Astrocyte of the spinal cord (primary cell): Measurements from ENCODE around the gene PRKAG2.

ENCODE experiments used
- DNase-seq: peaks from one replicate; pipeline ENCODE4 v3.0.0; 2011; ENCODE audit warnings: low read depth, low spot score
- H3K4me3 ChIP-seq: 2 replicates; pipeline ENCODE4 v1.5.1; 2011; ENCODE audit warnings: low read depth, mild to moderate bottlenecking, low read length, moderate library complexity
- in situ Hi-C: cut with HindIII; loops from 2 replicates; pipeline ENCODE4 v1.10.0; 2017; ENCODE audit warnings: low sequenced_read_pairs
- TF ChIP-seq, protein P1 (sequence below): IDR thresholded peaks from 2 replicates; pipeline ENCODE4 v1.5.1; 2012; ENCODE audit warnings: low read depth, mild to moderate bottlenecking, low read length, inconsistent platforms

PRKAG2 gene

GRCh38 chr7:151695951-151696541, 180.9 kb downstream of the PRKAG2 start:
- in situ Hi-C loops, result no loop called here
- H3K4me3 ChIP-seq, result no peak overlapping the region
- TF ChIP-seq, protein P1, sequence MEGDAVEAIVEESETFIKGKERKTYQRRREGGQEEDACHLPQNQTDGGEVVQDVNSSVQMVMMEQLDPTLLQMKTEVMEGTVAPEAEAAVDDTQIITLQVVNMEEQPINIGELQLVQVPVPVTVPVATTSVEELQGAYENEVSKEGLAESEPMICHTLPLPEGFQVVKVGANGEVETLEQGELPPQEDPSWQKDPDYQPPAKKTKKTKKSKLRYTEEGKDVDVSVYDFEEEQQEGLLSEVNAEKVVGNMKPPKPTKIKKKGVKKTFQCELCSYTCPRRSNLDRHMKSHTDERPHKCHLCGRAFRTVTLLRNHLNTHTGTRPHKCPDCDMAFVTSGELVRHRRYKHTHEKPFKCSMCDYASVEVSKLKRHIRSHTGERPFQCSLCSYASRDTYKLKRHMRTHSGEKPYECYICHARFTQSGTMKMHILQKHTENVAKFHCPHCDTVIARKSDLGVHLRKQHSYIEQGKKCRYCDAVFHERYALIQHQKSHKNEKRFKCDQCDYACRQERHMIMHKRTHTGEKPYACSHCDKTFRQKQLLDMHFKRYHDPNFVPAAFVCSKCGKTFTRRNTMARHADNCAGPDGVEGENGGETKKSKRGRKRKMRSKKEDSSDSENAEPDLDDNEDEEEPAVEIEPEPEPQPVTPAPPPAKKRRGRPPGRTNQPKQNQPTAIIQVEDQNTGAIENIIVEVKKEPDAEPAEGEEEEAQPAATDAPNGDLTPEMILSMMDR, result no peak
- no peak for DNase-seq

DNA sequence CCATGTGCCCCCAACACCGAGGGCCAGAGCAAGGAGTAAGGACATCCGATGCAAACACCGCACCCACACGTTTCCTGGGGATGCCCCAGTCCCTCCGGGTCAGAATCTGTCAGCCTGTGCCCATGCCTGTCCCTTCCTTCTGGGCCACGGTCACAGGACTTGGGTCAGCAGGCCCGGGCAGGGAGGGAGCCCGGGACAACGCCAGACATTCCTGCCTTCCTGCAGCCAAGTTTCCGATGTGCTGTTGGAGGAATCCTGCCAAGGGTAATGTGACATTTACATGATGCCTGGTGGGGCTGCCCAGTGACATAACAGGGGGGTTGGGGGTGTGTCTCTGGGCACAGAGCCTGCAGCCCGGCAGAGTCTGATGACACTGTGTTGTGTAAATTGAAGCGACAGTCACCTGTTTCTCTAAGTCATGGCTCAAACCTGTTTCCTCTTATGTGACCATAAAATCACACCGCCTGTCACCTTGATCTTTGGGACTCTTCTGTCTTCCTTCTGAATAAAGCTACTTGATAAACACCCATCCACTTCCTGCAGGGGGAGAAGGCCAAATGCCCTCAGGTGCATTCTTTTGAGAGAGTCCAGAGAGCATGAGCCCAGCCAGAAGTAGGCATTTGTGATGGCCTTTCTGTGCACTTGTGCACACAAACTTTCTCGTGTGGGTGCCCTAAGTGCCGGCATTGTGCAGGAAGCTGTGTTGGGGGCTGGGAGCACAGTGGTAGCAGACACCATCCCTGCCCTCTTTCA, 181.9 kb downstream of the PRKAG2 start:
- no peak overlapping the region for H3K4me3 ChIP-seq
- in situ Hi-C loops, result no loop called here
- no peak for DNase-seq
- TF ChIP-seq, protein P1, result no peak

DNA sequence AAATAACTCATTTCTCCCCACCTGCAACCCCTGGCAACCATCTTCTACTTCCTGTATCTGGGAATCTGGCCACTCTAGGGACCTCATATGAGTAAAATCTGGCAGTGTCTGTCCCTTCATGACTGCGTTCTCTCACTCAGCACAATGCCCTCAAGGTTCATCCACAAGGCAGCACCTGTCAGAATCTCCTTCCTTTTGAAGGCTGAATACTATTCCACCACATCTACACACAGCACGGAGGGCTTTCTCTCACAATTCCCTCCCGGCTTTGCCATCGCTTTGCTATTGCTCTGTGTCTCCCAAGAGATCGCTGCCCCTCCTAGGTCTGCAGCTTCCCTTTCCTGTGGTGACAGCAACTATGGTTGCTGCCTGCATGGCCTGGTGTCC, 182.5 kb downstream of the PRKAG2 start:
- in situ Hi-C loops, result no loop called here
- TF ChIP-seq, protein P1, result no peak

DNA sequence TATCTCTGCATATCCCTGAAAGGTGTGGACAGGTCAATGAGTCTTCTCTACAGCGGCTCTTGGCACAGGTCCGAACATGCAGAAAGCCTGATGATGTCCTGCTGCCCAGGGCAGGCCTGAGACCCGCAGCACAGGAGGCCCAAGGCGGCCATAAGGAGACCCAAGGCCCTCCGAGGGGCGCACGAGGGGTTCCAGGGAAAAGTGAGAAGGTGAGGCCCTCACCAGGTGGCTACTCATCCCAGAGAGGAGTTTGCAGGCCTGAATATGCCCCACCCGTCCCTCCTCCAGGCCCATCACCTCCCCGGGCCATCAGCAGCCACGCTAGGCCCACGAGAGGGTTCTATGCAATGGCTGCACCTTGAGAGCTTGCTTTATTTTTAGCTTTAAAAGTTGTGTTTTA, 183.8 kb downstream of the PRKAG2 start:
- H3K4me3 ChIP-seq, result no peak overlapping the region
- no peak for DNase-seq
- in situ Hi-C loops, result no loop called here
- TF ChIP-seq, protein P1, result no peak

More for the DNA sequence above, 182.5 kb downstream of the PRKAG2 start:
- no peak overlapping the region for H3K4me3 ChIP-seq
- DNase-seq, result no peak

GRCh38 chr7:151692721-151693120, 184.2 kb downstream of the PRKAG2 start:
- H3K4me3 ChIP-seq, result no peak overlapping the region
- TF ChIP-seq, protein P1, result no peak
- no peak for DNase-seq
- in situ Hi-C loops, result no loop called here

DNA sequence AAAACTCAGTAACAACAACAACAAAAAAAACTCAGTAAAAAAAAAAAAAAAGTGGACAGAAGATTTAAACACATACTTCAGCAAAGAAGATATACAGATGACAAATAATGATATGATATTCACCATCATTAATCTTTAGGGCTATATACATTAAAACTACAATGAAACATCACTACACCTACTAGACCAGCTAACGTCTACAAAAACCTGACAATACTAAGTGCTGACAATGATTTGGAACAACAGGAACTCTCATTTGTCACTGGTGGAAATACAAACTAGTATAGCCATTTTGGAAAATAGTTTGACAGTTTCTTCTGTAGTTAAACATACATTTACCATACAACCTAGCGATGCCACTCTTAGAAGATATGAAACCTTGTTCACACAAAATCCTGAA, 185.5 kb downstream of the PRKAG2 start:
- H3K4me3 ChIP-seq, result no peak overlapping the region
- DNase-seq, result no peak
- in situ Hi-C loops, result no loop called here
- TF ChIP-seq, protein P1, result no peak
